Activated gamma-delta T cell treated with anti-CD3 and anti-CD28 coated beads, Interleukin-2, amount 50 U/mL, for 16 hours (primary cell): ENCODE measurements around the gene HTR6.

Experiments
- DNase-seq: peaks from one replicate; pipeline ENCODE4 v3.0.0-alpha.2; 2020; ENCODE audit warnings: low read depth

Gene HTR6

DNA sequence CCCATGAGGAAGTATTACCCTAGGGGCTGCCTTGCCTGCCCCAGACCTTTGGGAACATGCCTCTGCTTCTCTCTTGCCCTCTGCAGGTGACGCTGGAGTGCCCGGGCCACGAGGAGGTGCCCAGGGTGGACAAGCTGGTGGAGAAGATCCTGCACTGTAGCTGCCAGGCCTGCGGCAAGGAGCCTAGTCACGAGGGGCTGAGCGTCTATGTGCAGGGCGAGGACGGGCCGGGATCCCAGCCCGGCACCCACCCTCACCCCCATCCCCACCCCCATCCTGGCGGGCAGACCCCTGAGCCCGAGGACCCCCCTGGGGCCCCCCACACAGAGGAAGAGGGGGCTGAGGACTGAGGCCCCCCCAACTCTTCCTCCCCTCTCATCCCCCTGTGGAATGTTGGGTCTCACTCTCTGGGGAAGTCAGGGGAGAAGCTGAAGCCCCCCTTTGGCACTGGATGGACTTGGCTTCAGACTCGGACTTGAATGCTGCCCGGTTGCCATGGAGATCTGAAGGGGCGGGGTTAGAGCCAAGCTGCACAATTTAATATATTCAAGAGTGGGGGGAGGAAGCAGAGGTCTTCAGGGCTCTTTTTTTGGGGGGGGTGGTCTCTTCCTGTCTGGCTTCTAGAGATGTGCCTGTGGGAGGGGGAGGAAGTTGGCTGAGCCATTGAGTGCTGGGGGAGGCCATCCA, 7.8 kb upstream of the HTR6 start:
- no peak for DNase-seq

DNA sequence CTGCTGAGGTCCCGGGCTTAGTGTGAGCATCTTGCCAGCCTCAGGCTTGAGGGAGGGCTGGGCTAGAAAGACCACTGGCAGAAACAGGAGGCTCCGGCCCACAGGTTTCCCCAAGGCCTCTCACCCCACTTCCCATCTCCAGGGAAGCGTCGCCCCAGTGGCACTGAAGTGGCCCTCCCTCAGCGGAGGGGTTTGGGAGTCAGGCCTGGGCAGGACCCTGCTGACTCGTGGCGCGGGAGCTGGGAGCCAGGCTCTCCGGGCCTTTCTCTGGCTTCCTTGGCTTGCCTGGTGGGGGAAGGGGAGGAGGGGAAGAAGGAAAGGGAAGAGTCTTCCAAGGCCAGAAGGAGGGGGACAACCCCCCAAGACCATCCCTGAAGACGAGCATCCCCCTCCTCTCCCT, 7.2 kb upstream of the HTR6 start:
- DNase-seq, result no peak

DNA sequence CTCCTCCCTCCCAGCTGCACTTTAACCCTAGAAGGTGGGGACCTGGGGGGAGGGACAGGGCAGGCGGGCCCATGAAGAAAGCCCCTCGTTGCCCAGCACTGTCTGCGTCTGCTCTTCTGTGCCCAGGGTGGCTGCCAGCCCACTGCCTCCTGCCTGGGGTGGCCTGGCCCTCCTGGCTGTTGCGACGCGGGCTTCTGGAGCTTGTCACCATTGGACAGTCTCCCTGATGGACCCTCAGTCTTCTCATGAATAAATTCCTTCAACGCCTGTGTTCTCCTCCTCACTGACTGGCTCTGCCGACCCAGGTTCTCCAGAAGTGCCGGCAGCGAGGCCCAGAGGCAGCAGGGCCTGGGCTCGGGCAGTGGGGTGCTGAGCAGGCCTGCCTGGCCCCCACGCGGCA, 6.5 kb upstream of the HTR6 start:
- no peak for DNase-seq

DNA sequence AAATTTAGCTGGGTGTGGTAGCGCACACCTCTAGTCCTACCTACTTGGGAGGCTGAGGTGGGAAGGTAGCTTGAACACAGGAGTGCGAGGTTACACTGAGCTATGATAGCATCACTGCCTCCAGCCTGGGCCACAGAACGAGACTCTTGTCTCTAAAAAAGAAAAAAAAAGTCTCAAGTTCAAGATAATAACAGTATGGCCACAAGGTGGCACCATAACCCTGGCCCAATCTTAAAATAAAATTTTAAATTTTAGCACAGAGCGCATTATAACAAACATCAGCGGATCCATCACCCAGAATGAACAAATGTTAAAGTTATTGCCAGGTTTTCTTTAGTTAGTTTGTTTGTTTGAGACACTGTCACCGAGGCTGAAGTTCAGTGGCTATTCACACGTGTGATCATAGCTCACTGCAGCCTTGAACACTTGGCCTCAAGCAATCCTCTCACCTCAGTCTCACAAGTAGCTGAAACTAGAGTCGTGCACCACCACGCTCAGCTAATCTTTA, 2.9 kb upstream of the HTR6 start:
- no peak for DNase-seq

DNA sequence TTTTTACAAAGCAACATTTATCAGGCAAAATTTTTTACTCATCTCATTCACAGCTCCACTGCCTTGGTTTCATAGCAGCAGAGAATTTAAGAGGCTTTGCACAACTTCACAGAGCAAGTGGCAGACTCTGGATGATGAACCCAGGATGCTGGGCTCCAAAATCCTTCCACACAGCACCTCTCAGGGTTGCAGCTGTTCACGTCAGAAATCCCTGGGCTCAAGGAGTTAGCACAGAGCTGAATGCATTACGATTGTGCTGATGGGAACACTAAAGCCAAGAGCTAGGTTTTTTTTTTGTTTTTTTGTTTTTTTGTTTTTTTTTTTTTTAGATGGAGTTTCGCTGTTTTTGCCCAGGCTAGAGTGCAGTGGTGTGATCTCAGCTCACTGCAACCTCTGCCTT, 2.4 kb upstream of the HTR6 start:
- no peak for DNase-seq

DNA sequence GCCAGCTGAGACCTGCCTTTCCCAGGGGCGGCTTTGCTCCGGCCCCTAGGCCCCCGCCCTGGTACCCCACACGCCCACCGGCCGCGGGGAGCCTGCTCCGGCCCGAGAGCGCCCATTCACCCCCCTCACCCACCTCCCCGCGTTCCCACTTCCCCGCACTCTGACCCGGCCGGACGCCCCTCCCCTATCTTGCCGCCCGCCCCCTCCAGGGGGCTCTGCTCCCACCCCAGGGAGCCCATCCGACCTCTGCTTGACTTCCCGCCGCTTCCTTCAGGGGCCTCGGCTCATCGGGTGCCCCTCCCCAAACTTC, 466 bp downstream of the HTR6 start:
- no peak for DNase-seq

DNA sequence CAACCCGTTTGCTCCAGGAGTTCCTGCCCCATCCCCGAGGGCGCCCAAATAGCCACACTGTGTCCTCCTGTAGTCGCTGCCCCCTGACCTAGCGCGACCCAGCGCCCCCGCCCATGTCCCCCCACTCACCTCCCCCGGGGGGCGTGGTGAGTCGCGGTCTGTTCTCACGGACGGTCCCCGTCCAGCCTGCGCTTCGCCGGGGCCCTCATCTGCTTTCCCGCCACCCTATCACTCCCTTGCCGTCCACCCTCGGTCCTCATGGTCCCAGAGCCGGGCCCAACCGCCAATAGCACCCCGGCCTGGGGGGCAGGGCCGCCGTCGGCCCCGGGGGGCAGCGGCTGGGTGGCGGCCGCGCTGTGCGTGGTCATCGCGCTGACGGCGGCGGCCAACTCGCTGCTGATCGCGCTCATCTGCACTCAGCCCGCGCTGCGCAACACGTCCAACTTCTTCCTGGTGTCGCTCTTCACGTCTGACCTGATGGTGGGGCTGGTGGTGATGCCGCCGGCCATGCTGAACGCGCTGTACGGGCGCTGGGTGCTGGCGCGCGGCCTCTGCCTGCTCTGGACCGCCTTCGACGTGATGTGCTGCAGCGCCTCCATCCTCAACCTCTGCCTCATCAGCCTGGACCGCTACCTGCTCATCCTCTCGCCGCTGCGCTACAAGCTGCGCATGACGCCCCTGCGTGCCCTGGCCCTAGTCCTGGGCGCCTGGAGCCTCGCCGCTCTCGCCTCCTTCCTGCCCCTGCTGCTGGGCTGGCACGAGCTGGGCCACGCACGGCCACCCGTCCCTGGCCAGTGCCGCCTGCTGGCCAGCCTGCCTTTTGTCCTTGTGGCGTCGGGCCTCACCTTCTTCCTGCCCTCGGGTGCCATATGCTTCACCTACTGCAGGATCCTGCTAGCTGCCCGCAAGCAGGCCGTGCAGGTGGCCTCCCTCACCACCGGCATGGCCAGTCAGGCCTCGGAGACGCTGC, 1.1 kb downstream of the HTR6 start:
- DNase-seq, result no peak

DNA sequence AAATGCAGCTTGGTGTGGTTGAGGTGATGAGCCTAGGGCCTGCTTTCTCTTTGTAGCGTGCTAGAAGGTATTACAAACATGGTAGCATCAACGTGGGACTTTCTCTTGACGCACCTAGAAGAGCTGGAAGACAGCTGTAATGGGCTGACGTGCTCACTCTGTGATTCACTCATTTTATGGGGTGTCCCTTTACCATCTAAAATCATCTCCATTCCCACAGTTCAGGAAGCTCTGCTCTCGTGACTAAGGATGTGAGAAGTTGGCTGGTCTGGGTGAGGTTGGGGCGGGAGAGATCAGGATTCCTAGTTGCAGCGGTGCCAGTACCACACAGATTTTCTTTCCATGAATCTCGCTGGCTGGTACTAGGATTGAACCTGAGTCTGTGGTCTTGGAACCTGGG, 4.2 kb downstream of the HTR6 start:
- DNase-seq, result no peak

DNA sequence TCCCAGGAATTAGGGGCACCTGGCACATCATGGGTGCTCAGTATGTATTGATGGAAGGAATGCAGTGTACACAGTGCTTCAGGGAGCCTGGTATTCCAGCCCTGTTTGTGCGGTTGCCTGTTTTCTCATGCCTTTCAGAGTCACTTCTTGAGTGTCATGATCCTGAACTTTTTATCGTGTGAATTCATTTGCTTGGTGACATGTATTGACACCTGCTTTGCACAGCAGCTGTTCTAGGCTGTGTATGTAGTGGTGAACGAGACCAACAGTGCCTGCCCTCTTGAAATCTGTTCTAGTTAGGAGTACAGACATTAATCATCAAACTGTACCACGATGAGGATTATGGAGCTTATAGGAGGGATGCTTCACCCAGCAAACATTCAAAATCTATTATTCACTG, 6.1 kb downstream of the HTR6 start:
- no peak for DNase-seq

DNA sequence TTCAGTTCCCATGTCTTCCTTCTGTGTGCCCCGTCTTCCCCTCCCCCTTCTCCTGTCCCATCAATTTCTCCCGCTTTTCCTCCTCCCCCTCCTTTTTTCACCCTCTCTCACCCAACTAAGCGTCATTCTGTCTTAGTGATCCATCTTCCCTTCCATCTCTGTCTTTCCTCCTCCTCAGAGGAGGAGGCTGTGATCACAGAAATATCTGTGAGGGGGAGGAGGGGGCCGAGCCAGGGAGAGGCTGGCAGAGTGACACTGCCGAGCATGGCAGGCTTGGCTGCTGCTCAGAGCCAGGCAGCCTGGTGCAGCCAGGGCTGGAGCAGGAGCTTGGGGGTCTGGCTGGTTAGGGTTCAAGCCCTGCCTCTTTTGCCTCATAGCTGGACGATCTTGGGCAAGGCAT, 7.6 kb downstream of the HTR6 start:
- no peak for DNase-seq

DNA sequence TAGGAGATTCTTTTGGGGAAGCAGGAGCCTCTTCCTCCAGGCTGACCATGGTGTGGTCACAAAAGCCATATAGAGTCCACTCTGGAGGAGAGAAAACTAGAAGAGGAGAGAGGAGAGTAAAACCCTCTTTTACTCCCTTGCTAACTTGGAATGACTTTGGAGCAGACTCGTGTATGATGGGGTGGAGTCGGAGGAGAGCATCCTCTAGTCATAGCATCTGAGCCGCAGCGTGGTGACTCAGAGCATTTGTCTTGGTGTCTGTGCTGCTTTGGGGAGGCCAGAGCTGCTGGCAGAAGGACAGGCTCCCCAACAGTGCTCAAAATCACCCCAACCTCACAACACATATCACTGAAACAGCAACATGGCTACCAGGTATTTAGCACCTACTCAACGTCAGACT, 11.1 kb downstream of the HTR6 start:
- DNase-seq, result no peak

DNA sequence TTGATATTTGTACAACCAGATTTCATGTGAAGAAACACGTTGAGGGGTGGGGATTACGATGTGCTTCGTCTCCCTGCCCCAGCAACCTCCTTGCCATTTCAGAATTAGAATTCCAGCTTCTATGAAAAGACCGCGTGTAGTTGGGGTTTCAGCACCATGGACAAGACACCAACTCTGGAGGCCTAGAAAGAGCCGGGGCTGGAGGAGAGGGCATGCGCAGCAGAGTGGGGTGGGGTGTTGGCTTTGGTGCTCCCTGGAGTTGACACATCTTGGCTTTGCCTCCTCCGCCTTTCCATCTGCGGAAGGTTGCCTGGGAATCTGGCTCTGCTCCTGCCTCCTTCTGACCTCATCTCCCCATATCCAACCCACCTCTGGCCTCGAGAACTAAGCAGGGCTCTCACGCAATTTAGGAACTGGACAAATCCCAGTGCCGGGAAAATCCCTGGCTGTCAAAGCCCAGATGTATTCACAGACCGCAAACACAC, 11.8 kb downstream of the HTR6 start:
- no peak for DNase-seq

DNA sequence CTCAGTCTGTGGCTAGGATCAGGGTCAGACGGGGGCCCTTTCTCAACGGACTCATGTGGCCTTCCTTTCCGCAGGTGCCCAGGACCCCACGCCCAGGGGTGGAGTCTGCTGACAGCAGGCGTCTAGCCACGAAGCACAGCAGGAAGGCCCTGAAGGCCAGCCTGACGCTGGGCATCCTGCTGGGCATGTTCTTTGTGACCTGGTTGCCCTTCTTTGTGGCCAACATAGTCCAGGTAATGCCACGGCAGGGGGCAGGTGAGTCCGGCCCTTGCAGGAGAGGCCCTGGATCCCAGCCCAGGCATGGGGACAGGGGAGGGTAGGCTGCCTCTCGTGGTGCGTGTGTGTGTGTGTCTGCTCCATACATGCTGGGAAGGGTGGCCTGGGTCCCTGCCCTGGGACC, 13.8 kb downstream of the HTR6 start:
- no peak for DNase-seq

DNA sequence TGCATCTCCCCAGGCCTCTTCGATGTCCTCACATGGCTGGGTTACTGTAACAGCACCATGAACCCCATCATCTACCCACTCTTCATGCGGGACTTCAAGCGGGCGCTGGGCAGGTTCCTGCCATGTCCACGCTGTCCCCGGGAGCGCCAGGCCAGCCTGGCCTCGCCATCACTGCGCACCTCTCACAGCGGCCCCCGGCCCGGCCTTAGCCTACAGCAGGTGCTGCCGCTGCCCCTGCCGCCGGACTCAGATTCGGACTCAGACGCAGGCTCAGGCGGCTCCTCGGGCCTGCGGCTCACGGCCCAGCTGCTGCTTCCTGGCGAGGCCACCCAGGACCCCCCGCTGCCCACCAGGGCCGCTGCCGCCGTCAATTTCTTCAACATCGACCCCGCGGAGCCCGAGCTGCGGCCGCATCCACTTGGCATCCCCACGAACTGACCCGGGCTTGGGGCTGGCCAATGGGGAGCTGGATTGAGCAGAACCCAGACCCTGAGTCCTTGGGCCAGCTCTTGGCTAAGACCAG, 14.3 kb downstream of the HTR6 start:
- DNase-seq, result no peak

DNA sequence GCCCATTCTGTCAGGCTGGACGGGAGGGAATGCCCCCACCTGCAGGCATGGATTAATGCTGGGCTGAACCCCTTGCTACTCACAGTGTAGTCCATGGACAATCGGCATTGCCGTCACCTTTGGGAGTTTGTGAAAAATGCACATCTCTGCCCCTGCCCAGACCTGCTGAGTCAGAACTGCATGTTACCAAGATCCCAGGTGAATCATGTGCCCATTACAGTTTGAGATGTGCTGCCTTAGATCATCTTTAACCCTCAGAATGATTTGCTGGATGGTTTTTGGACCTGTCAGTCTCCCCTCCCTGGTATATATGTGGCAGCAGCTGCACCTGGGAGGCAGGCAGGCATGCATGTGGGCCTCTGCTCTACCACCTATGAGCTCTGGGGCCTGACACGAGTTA, 15.0 kb downstream of the HTR6 start:
- no peak for DNase-seq

DNA sequence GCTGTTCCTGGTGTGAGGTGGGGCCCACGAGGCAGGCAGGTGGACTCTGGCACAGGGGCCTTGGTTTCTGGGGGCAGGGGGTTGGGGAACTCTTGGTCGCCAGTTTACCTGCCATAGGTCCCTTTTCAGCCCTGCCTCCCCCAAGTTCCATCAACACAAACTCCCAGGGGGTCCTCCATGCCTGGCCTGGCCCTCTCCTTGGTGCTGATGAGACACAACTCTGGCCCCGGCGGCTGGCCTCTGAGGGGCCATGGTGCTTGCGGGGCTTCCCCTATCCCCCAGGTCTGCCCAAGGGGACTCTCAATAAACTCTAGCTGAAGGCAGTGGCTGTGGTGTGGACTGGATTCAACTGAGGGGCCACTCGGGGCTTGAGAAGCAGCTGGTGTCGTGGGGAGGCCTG, 16.0 kb downstream of the HTR6 start:
- no peak for DNase-seq

DNA sequence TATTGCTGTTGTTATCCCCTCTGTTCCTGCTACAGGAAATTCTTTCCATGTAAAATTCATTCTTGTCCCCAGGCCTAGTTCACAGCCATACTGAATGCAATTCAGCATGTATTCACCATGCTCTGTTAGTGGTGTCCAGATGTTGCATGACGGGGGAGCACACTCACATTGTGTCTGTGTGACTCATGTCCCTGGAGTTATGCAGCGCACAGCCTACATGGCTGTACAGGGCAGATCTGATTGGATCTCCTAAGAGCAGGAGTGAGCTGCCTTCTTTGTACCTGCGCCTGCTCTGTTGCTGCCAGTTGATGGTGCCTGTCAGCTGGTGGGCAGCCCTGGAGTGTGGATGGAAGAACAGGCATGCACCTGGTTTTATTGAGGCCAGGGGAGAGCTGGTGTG, 17.6 kb downstream of the HTR6 start:
- no peak for DNase-seq

DNA sequence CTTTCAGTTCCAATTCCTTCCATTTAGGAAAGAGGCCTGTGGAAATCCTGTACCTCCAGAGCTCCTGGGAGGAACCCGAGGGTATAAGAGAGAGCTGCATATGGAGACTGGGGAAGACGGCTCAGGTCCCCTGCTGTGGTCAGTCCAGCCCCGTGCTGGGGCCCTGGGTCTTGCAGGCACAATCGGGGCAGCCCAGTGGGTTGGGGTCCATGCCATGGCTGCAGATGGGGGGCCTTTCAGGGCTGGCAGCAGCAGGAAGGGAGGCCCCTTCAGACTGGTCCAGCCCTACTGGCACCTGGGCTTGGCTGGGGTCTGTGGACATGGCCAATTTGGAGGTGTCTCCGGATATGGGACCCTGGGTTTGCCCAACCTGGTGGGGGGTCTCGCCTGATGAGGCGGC, 18.2 kb downstream of the HTR6 start:
- DNase-seq, result no peak

DNA sequence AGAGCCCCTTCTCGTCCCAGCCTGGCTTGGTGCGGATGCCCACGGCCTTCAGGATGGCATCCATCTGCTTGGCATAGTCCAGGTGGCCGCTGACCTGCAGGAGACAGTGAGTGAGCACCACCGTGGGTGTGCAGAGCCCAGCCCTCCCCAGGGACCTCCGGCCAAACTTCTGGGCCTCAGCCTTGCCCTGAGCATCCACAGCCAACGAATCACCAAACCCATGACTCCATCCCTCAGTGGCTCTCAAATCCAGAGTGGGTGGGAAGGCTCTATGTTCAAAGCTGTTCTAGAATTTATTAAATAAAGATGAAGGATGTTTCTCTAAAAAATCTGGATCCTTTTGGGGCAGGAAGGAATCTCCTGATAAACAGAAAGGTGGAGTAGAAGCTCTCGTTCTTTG, 18.7 kb downstream of the HTR6 start:
- DNase-seq, result no peak

DNA sequence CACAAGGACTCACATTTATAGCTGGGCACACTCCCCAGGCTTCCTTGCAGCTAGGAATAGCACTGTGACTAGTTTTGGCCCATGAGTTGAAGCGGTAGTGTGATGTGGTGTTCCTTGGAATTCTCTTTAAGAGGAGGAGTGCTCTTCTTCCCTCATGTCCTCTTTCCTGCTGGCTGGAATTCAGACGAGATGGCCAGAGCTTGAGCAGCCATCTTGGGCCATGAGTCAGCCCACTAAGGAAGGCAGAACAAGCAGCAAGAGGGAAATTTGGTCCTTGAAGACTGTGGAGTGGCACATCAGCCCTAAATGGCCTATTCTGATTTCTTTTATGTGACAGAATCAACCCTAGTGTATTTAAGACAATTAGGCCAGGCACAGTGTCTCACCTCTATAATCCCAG, 20.0 kb downstream of the HTR6 start:
- DNase-seq, result no peak

DNA sequence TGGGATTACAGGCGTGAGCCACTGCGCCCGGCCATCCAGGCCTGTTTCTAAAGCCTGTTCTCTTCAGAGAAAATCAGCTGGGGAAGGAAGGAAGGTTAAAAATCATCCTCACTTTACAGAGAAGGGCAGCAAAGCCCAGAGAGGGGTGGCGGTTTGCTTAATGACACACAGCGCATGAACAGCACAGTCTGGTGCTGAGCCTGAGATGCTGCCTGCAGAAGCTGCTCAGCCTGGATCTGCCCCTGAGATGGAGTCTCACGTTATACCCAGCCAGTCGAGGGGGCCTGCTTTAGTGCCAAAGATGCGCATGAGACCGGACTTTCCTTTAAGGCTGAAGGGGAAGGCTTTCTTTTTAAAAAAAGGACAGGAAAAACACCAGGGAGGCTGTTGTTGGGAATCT, 21.3 kb downstream of the HTR6 start:
- no peak for DNase-seq

DNA sequence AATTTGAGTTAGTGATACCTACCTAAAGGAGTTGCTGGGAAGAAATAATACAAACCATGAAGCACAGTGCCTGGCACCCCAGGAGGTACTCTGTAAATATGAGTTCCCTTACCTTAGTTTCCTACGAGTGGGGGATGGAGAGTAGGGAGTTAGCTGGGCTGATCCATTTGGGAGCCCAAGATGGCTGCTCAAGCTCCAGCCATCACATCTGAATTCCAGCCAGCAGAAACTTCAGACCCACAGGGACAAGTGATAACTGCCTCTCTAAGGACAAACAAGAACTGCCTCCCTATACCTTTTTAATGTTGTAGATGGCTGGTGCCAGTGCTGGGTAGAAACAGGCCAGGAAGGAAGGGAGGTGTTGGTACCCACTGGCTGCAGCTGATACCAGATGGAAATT, 22.7 kb downstream of the HTR6 start:
- no peak for DNase-seq
